Cardiac septum (tissue), 1 donor: ENCODE data around the gene IFI27L1. TPM values are rescaled to one million over a fixed set of nuclear protein-coding genes. Genes with fewer than 3 reads are reported as not detected.

Experiments
- DNase-seq: peaks from one replicate; pipeline ENCODE4 v3.0.0-alpha.2; 2020; ENCODE audit warnings: low spot score
- intact Hi-C: fragments of 100-400 bp; cut with DNase I; formaldehyde crosslinking; loops from one replicate; pipeline ENCODE4 v1.14.0; 2022
- long read RNA-seq: library from polyadenylated mRNA; unstranded; transcript quantifications from one replicate; pipeline ENCODE4 v2.0.0, GENCODE V29; 2021
- total RNA-seq: library from RNA; stranded (reverse); fragmentation: NEBNext Ultra II Directional; extraction: Animal tissue kit (Norgen Biotek cat#: 25700); gene quantifications from one replicate; pipeline ENCODE4 v1.2.1, GENCODE V29; 2021
- donor health status: DM: no; HTN: no; CAD: no.

IFI27L1 gene
- total RNA-seq, result 9.3 TPM
- long read RNA-seq, partial matches to known transcripts, result 2 of 7 reads
- long read RNA-seq, other reads (novel, unspliced or antisense), result 1 of 7 reads

- DNase-seq, result peak; percentile 98
- intact Hi-C loops, result loop anchor here (5.0 kb wide), 1 partner anchor 46 kb away; the partner anchor contains the start of gene IFI27L2
Measured at GRCh38 chr14:94080621-94081385, at the start of gene IFI27L1, which contains the start of gene DDX24. TSS of gene IFI27L1 (plus strand) at chr14:94081310. CDS start at chr14:94096938, 15,628 bp downstream. TSS of gene DDX24 (minus strand) at chr14:94081202. CDS start at chr14:94079742, 1,460 bp downstream.

GRCh38 chr14:94031883-94032279 lies 49.2 kb upstream of the IFI27L1 start:
- intact Hi-C loops, result no loop called here
- no peak for DNase-seq

GRCh38 chr14:94034886-94035285 lies 46.2 kb upstream of the IFI27L1 start:
- DNase-seq, result no peak
- intact Hi-C loops, result loop anchor here (5.0 kb wide), 1 partner anchor 142 kb away; no protein-coding TSS in a partner anchor

- intact Hi-C loops, result loop anchor here (1.0 to 5.0 kb wide), 2 partner anchors 100 to 141 kb away; no protein-coding TSS in a partner anchor
- no peak for DNase-seq
Measured at GRCh38 chr14:94036313-94037167, 44.6 kb upstream of the IFI27L1 start.

- intact Hi-C loops, result loop anchor here (1.0 to 5.0 kb wide), 2 partner anchors 98 to 139 kb away; no protein-coding TSS in a partner anchor
- DNase-seq, result no peak
Measured at GRCh38 chr14:94037954-94038353, 43.2 kb upstream of the IFI27L1 start.

- DNase-seq, result no peak
- intact Hi-C loops, result loop anchor here (5.0 kb wide), 1 partner anchor 139 kb away; no protein-coding TSS in a partner anchor
Measured at GRCh38 chr14:94038510-94038909, 42.6 kb upstream of the IFI27L1 start.

GRCh38 chr14:94038921-94039629 lies 42.0 kb upstream of the IFI27L1 start:
- no peak for DNase-seq
- intact Hi-C loops, result loop anchor here (5.0 kb wide), 1 partner anchor 138 kb away; no protein-coding TSS in a partner anchor

- intact Hi-C loops, result no loop called here
- DNase-seq, result no peak
Measured at GRCh38 chr14:94040247-94040646, 40.9 kb upstream of the IFI27L1 start.

GRCh38 chr14:94040796-94041195 lies 40.3 kb upstream of the IFI27L1 start:
- DNase-seq, result no peak
- intact Hi-C loops, result no loop called here

- DNase-seq, result no peak
- intact Hi-C loops, result no loop called here
Measured at GRCh38 chr14:94041551-94042346, 39.4 kb upstream of the IFI27L1 start.

GRCh38 chr14:94042433-94043091 lies 38.5 kb upstream of the IFI27L1 start:
- DNase-seq, result no peak
- intact Hi-C loops, result no loop called here

GRCh38 chr14:94043111-94043755 lies 37.9 kb upstream of the IFI27L1 start:
- no peak for DNase-seq
- intact Hi-C loops, result no loop called here

- intact Hi-C loops, result no loop called here
- DNase-seq, result no peak
Measured at GRCh38 chr14:94043756-94044475, 37.2 kb upstream of the IFI27L1 start.

GRCh38 chr14:94044476-94045091 lies 36.5 kb upstream of the IFI27L1 start:
- peak; percentile 44 for DNase-seq
- intact Hi-C loops, result no loop called here

GRCh38 chr14:94045101-94045500 lies 36.0 kb upstream of the IFI27L1 start:
- intact Hi-C loops, result no loop called here
- peak; percentile 58 for DNase-seq

GRCh38 chr14:94045563-94046345 lies 35.4 kb upstream of the IFI27L1 start:
- peak; percentile 44 for DNase-seq
- intact Hi-C loops, result no loop called here
